ENCODE results near the gene ZNF358. TPM values are rescaled to one million over a fixed set of nuclear protein-coding genes. Genes with fewer than 3 reads are reported as not detected.
A peak's percentile ranks its signal among the peaks of the same experiment; 100 is the strongest.

ZNF358 gene
- total RNA-seq, 1 donor from 2014 or later: 86.1 TPM

DNA sequence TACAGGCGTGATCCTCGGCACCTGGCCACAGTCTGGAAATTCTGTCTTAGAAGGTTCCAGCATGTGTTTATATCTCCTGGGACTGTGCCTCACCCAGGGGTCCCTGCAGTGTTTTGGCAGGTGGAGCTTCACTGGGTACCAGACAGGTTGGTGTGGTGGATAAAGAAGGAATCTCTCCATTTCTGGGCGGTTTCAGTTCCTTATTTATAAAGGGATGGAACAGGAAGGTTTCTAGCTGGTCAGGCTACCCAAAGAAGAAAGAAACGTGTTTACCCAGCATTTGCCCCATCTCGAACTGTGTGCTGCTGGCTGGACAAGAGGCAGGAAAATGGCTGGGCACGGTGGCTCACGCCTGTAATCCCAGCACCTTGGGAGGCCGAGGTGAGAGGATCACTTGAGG is 29.4 kb downstream of the ZNF358 start:
- TF ChIP-seq CTCF (IDR thresholded peaks at IDR 0.05; ENCODE audit: unreplicated experiment): no peak
- Mint-ChIP-seq H3K4me3 (ENCODE audit: low read depth) (no peak overlapping the region), H3K4me1 (ENCODE audit: low read depth) (no peaks in the 10 kb centered on the region), H3K27me3 (no peaks in the 10 kb centered on the region), H3K36me3 (ENCODE audit: insufficient read depth) (peaks cover 11% of the 10 kb centered on the region), H3K27ac (no peak overlapping the region), H3K9me3 (ENCODE audit: low read depth) (no peaks in the 10 kb centered on the region)
- DNase-seq (ENCODE audit: low spot score, unreplicated experiment): no peak

- Mint-ChIP-seq H3K27ac (no peak overlapping the region), H3K4me1 (ENCODE audit: low read depth) (no peaks in the 10 kb centered on the region)
Measured at GRCh38 chr19:7545904-7546303, 30.0 kb downstream of the ZNF358 start.

DNA sequence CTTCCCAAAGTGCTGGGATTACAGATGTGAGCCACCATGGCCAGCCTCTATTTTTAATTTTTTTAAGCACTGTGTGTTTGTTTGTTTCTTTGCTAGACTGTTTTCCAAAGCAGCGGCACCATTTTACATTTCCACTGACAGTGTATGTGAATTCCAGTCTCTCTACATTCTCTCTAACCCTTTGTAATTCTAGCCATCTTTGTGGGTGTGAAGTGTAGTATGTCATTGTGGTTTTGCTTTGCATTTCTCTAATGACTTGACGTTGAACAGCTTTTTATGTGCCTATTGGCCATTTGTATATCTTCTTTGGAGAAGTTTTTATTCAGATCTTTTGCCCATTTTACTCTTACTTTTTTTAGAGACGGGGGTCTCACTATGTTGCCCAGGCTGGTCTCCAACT is 31.3 kb downstream of the ZNF358 start:
- Mint-ChIP-seq H3K4me3 (ENCODE audit: low read depth) (no peak overlapping the region), H3K27me3 (no peaks in the 10 kb centered on the region), H3K36me3 (ENCODE audit: insufficient read depth) (peaks cover 12% of the 10 kb centered on the region), H3K27ac (no peak overlapping the region), H3K4me1 (ENCODE audit: low read depth) (peaks cover 3% of the 10 kb centered on the region), H3K9me3 (ENCODE audit: low read depth) (no peaks in the 10 kb centered on the region)
- DNase-seq (ENCODE audit: low spot score, unreplicated experiment): no peak
- no peak for TF ChIP-seq CTCF (IDR thresholded peaks at IDR 0.05; ENCODE audit: unreplicated experiment)

More at GRCh38 chr19:7545904-7546303, 30.0 kb downstream of the ZNF358 start:
- H3K4me3 Mint-ChIP-seq (ENCODE audit: low read depth): no peak overlapping the region
- H3K9me3 Mint-ChIP-seq (ENCODE audit: low read depth): no peaks in the 10 kb centered on the region
- no peak for DNase-seq (ENCODE audit: low spot score, unreplicated experiment)
- no peaks in the 10 kb centered on the region for H3K27me3 Mint-ChIP-seq
- TF ChIP-seq CTCF (IDR thresholded peaks at IDR 0.05; ENCODE audit: unreplicated experiment): no peak
- peaks cover 9% of the 10 kb centered on the region for H3K36me3 Mint-ChIP-seq (ENCODE audit: insufficient read depth)

DNA sequence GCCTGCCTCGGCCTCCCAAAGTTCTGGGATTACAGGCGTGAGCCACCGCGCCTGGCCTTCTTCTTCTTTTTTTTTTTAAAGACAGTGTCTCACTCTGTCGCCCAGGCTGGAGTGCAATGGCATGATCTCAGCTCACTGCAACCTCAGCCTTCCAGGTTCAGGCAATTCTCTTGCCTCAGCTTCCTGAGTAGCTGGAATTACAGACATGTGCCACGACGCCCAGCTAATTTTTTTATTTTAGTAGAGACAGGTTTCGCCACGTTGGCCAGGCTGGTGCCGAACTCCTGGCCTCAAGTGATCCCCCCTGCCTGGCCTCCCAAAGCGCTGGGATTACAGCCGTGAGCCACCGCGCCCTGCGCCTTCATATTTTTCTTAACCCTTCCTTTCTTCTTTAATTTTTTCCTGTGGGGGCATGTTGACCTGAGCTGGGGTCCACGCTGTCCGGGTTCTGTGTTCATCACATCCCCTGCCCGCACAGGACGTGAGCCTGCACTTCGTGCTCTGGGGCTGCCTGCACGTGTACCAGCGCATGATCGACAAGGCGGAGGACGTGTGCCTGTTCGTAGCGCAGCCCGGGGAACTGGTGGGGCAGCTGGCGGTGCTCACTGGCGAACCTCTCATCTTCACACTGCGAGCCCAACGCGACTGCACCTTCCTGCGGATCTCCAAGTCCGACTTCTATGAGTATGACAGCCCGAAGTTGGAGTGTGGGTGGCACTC is 33.7 kb downstream of the ZNF358 start:
- H3K36me3 Mint-ChIP-seq (ENCODE audit: insufficient read depth): peaks cover 10% of the 10 kb centered on the region

GRCh38 chr19:7550169-7550770 is 34.4 kb downstream of the ZNF358 start:
- Mint-ChIP-seq H3K4me1 (ENCODE audit: low read depth) (peaks cover 3% of the 10 kb centered on the region), H3K27me3 (no peaks in the 10 kb centered on the region), H3K27ac (no peak overlapping the region), H3K9me3 (ENCODE audit: low read depth) (no peaks in the 10 kb centered on the region), H3K36me3 (ENCODE audit: insufficient read depth) (peaks cover 10% of the 10 kb centered on the region), H3K4me3 (ENCODE audit: low read depth) (peak overlapping the region; percentile 54)
- no peak for DNase-seq (ENCODE audit: low spot score, unreplicated experiment)
- no peak for TF ChIP-seq CTCF (IDR thresholded peaks at IDR 0.05; ENCODE audit: unreplicated experiment)

More for the DNA sequence above, 33.7 kb downstream of the ZNF358 start:
- DNase-seq (ENCODE audit: low spot score, unreplicated experiment): no peak
- no peak for TF ChIP-seq CTCF (IDR thresholded peaks at IDR 0.05; ENCODE audit: unreplicated experiment)
- Mint-ChIP-seq H3K9me3 (ENCODE audit: low read depth) (no peaks in the 10 kb centered on the region), H3K27ac (no peak overlapping the region), H3K4me1 (ENCODE audit: low read depth) (peaks cover 3% of the 10 kb centered on the region), H3K4me3 (ENCODE audit: low read depth) (no peak overlapping the region), H3K27me3 (no peaks in the 10 kb centered on the region)

All from progenitor cell of endocrine pancreas (in vitro differentiated cells).